ENCODE measurements around the gene CFAP161.

CFAP161 gene

GRCh38 chr15:81101894-81102815 is 31.9 kb upstream of the CFAP161 start:
- Histone ChIP-seq H3K9ac (ENCODE audit: low read depth, low read length, poor library complexity, severe bottlenecking) (no peak overlapping the region), H3K9me2 (replicated peaks; ENCODE audit: low read depth, low read length) (no peaks in the 10 kb centered on the region), H3K27me3 (ENCODE audit: insufficient read depth, low read length, poor library complexity, severe bottlenecking) (no peaks in the 10 kb centered on the region), H3K9me3 (ENCODE audit: insufficient read depth, low read depth, low read length) (no peaks in the 10 kb centered on the region), H4K20me1 (ENCODE audit: insufficient read depth, low read length, poor library complexity, severe bottlenecking) (no peaks in the 10 kb centered on the region), H3F3A (ENCODE audit: low read depth) (no peaks in the 10 kb centered on the region), H3K4me3 (ENCODE audit: low read length, poor library complexity, severe bottlenecking) (no peak overlapping the region), H3K36me3 (ENCODE audit: insufficient read depth, low read length) (no peaks in the 10 kb centered on the region), H3K4me1 (ENCODE audit: insufficient read depth, low read length, poor library complexity, severe bottlenecking) (peaks cover 13% of the 10 kb centered on the region), H2AFZ (ENCODE audit: low read length) (no peak overlapping the region), H3K4me2 (ENCODE audit: low read depth, low read length, poor library complexity, severe bottlenecking) (no peak overlapping the region), H3K79me2 (ENCODE audit: insufficient read depth, low read length) (no peaks in the 10 kb centered on the region)
- TF ChIP-seq CTCF (conservative IDR thresholded peaks at IDR 0.05; ENCODE audit: low read length) (no peak), EZH2phosphoT487 (IDR thresholded peaks at IDR 0.05; ENCODE audit: borderline replicate concordance) (no peak)

GRCh38 chr15:81103857-81104256 is 30.2 kb upstream of the CFAP161 start:
- H3K9ac ChIP-seq (ENCODE audit: low read depth, low read length, poor library complexity, severe bottlenecking): no peak overlapping the region
- no peaks in the 10 kb centered on the region for H3F3A ChIP-seq (ENCODE audit: low read depth)
- TF ChIP-seq CTCF (conservative IDR thresholded peaks at IDR 0.05; ENCODE audit: low read length) (no peak), EZH2phosphoT487 (IDR thresholded peaks at IDR 0.05; ENCODE audit: borderline replicate concordance) (no peak)
- H2AFZ ChIP-seq (ENCODE audit: low read length): no peak overlapping the region
- H4K20me1 ChIP-seq (ENCODE audit: insufficient read depth, low read length, poor library complexity, severe bottlenecking): no peaks in the 10 kb centered on the region
- H3K36me3 ChIP-seq (ENCODE audit: insufficient read depth, low read length): no peaks in the 10 kb centered on the region
- peaks cover 10% of the 10 kb centered on the region for H3K4me1 ChIP-seq (ENCODE audit: insufficient read depth, low read length, poor library complexity, severe bottlenecking)
- H3K27me3 ChIP-seq (ENCODE audit: insufficient read depth, low read length, poor library complexity, severe bottlenecking): no peaks in the 10 kb centered on the region
- no peaks in the 10 kb centered on the region for H3K79me2 ChIP-seq (ENCODE audit: insufficient read depth, low read length)
- no peaks in the 10 kb centered on the region for H3K9me2 ChIP-seq (replicated peaks; ENCODE audit: low read depth, low read length)
- no peak overlapping the region for H3K4me2 ChIP-seq (ENCODE audit: low read depth, low read length, poor library complexity, severe bottlenecking)
- no peaks in the 10 kb centered on the region for H3K9me3 ChIP-seq (ENCODE audit: insufficient read depth, low read depth, low read length)
- no peak overlapping the region for H3K4me3 ChIP-seq (ENCODE audit: low read length, poor library complexity, severe bottlenecking)

- Histone ChIP-seq H4K20me1 (ENCODE audit: insufficient read depth, low read length, poor library complexity, severe bottlenecking) (no peaks in the 10 kb centered on the region), H3K4me3 (ENCODE audit: low read length, poor library complexity, severe bottlenecking) (no peak overlapping the region), H3K27me3 (ENCODE audit: insufficient read depth, low read length, poor library complexity, severe bottlenecking) (no peaks in the 10 kb centered on the region), H3K9ac (ENCODE audit: low read depth, low read length, poor library complexity, severe bottlenecking) (no peak overlapping the region), H3K36me3 (ENCODE audit: insufficient read depth, low read length) (no peaks in the 10 kb centered on the region), H3K9me2 (replicated peaks; ENCODE audit: low read depth, low read length) (no peaks in the 10 kb centered on the region), H3F3A (ENCODE audit: low read depth) (no peaks in the 10 kb centered on the region), H3K79me2 (ENCODE audit: insufficient read depth, low read length) (no peaks in the 10 kb centered on the region), H3K4me2 (ENCODE audit: low read depth, low read length, poor library complexity, severe bottlenecking) (no peak overlapping the region), H3K4me1 (ENCODE audit: insufficient read depth, low read length, poor library complexity, severe bottlenecking) (no peaks in the 10 kb centered on the region), H3K9me3 (ENCODE audit: insufficient read depth, low read depth, low read length) (no peaks in the 10 kb centered on the region), H2AFZ (ENCODE audit: low read length) (no peak overlapping the region)
- TF ChIP-seq EZH2phosphoT487 (IDR thresholded peaks at IDR 0.05; ENCODE audit: borderline replicate concordance) (no peak), CTCF (conservative IDR thresholded peaks at IDR 0.05; ENCODE audit: low read length) (no peak)
Observed at GRCh38 chr15:81105545-81105944, 28.5 kb upstream of the CFAP161 start.

Data from Loucy (cell line).